ENCODE measurements around the gene ABRACL.

- TF ChIP-seq CTCF (IDR thresholded peaks at IDR 0.05) (no peak), POLR2AphosphoS5 (IDR thresholded peaks at IDR 0.05) (no peak), POLR2A (IDR thresholded peaks at IDR 0.05; ENCODE audit: low read depth) (no peak), EP300 (IDR thresholded peaks at IDR 0.05) (no peak)
Observed at GRCh38 chr6:138986578-138986977, 42.0 kb upstream of the ABRACL start.

Data from esophagus muscularis mucosa (tissue), 4 donors.